GM12878 (cell line): ENCODE measurements around the gene MAML3. TPM values are rescaled to one million over a fixed set of nuclear protein-coding genes. Genes with fewer than 3 reads are reported as not detected.

Experiments used
- ATAC-seq: fragments of 200-7000 bp; cut with Tn5 transposase; 3 replicates; pipeline ENCODE4 v1.9.1; 2020; ENCODE audit warnings: mild to moderate bottlenecking, moderate library complexity
- BruUV-seq: library from RNA; stranded (reverse); fragments of 400-500 nt; replicated peaks from 2 replicates; lab custom pipeline; 2021; lab: Mats Ljungman, UMichigan
- CTCF ChIA-PET: fragments of 300-600 bp; sonication (Branson Sonifier 250); formaldehyde crosslinking; extraction: SDS; loops from one replicate; lab custom pipeline; 2021; ENCODE audit warnings: inconsistent platforms; lab: Yijun Ruan, JAX
- POLR2A ChIA-PET: fragments of 350-600 bp; formaldehyde crosslinking; extraction: SDS; loops from one replicate; lab custom pipeline; 2021; ENCODE audit warnings: inconsistent platforms; lab: Charles Lee
- RAD21 ChIA-PET: fragments of 300-600 bp; sonication (Branson Sonifier 250); formaldehyde crosslinking; loops from one replicate; lab custom pipeline; 2023; ENCODE audit warnings: antibody characterized with exemption; ENCODE audit not compliant: unreplicated experiment; lab: Charles Lee
- SMC1A ChIA-PET: fragments of 300-600 bp; sonication (Branson Sonifier 250); formaldehyde crosslinking; loops from one replicate; lab custom pipeline; 2023; ENCODE audit not compliant: unreplicated experiment, uncharacterized antibody; lab: Charles Lee
- DNase-seq: peaks from one replicate; pipeline ENCODE4 v3.0.0-alpha.2; 2011; ENCODE audit warnings: low read depth, low spot score
- FAIRE-seq: peaks from 3 replicates; lab custom pipeline; 2011; peaks lifted over from hg19 to GRCh38; lab: Jason Lieb, UNC
- H2AFZ ChIP-seq: 2 replicates; pipeline ENCODE4 v1.6.0; 2011; ENCODE audit warnings: low read depth, low read length, control low read depth; ENCODE audit not compliant: control insufficient read depth
- H3K27ac ChIP-seq: 2 replicates; pipeline ENCODE4 v1.5.1; 2011; ENCODE audit warnings: control low read depth; ENCODE audit not compliant: control insufficient read depth, insufficient read depth
- H3K27me3 ChIP-seq, 2 experiments: replicated peaks in 1 of 2; 2 replicates each; pipeline versions ENCODE4 v1.6.0 to v1.6.1; 2011; ENCODE audit warnings: low read length in 1 of 2; ENCODE audit not compliant: control insufficient read depth in 2 of 2, insufficient read depth in 2 of 2
- H3K36me3 ChIP-seq, 2 experiments: 2 replicates each; pipeline ENCODE4 v1.5.1; 2011; ENCODE audit warnings: low read length in 1 of 2; ENCODE audit not compliant: control insufficient read depth in 2 of 2, insufficient read depth in 2 of 2
- H3K4me1 ChIP-seq: 2 replicates; pipeline ENCODE4 v1.6.1; 2011; ENCODE audit warnings: mild to moderate bottlenecking, low read length, moderate library complexity, mixed read lengths; ENCODE audit not compliant: control insufficient read depth, insufficient read depth
- H3K4me2 ChIP-seq: 2 replicates; pipeline ENCODE4 v1.6.0; 2011; ENCODE audit warnings: control low read depth; ENCODE audit not compliant: control insufficient read depth, insufficient read depth
- H3K4me3 ChIP-seq: fragments of 200-600 bp; sonication (generic); 2 replicates; pipeline ENCODE4 v1.5.1; 2016
- H3K79me2 ChIP-seq: 2 replicates; pipeline ENCODE4 v1.6.0; 2011; ENCODE audit warnings: low read length; ENCODE audit not compliant: control insufficient read depth, insufficient read depth
- H3K9ac ChIP-seq: 2 replicates; pipeline ENCODE4 v1.8.0; 2011; ENCODE audit warnings: low read length, control low read depth, mixed read lengths; ENCODE audit not compliant: control insufficient read depth, insufficient read depth
- H3K9me3 ChIP-seq: replicated peaks from 3 replicates; pipeline ENCODE4 v1.5.1; 2011; ENCODE audit warnings: mild to moderate bottlenecking, low read length; ENCODE audit not compliant: control insufficient read depth, insufficient read depth
- H4K20me1 ChIP-seq: 2 replicates; pipeline ENCODE4 v1.6.0; 2011; ENCODE audit not compliant: control insufficient read depth, insufficient read depth
- FOS ChIP-seq: IDR thresholded peaks from 3 replicates; pipeline ENCODE4 v1.6.1; 2011; ENCODE audit warnings: borderline replicate concordance; ENCODE audit not compliant: insufficient read length; ENCODE audit errors: extremely low read depth
- GATAD2B ChIP-seq: fragments of 450-650 bp; conservative IDR thresholded peaks from 2 replicates; pipeline ENCODE4 v1.6.1; 2017; ENCODE audit warnings: low read depth, mild to moderate bottlenecking, moderate library complexity
- HDGF ChIP-seq: fragments of 450-650 bp; IDR thresholded peaks from 2 replicates; pipeline ENCODE4 v1.6.1; 2016; ENCODE audit warnings: antibody characterized with exemption
- KDM1A ChIP-seq: fragments of 200-600 bp; sonication (generic); IDR thresholded peaks from 2 replicates; pipeline ENCODE4 v1.6.1; 2016; ENCODE audit warnings: borderline replicate concordance
- LARP7 ChIP-seq: fragments of 450-650 bp; IDR thresholded peaks from 2 replicates; pipeline ENCODE4 v1.6.1; 2017; ENCODE audit warnings: mild to moderate bottlenecking
- NFXL1 ChIP-seq: fragments of 450-650 bp; IDR thresholded peaks from 2 replicates; pipeline ENCODE4 v1.6.1; 2017; ENCODE audit warnings: antibody characterized with exemption, mild to moderate bottlenecking, borderline replicate concordance
- SUPT20H ChIP-seq: IDR thresholded peaks from 2 replicates; pipeline ENCODE4 v1.6.1; 2011; ENCODE audit warnings: low read depth, mild to moderate bottlenecking, low read length, moderate library complexity, borderline replicate concordance; ENCODE audit not compliant: control insufficient read depth
- SUZ12 ChIP-seq: fragments of 200-600 bp; sonication (generic); IDR thresholded peaks from one replicate; pipeline ENCODE4 v1.6.1; 2018; ENCODE audit warnings: antibody characterized with exemption, mild to moderate bottlenecking; ENCODE audit not compliant: unreplicated experiment
- ZBED1 ChIP-seq: IDR thresholded peaks from 2 replicates; pipeline ENCODE4 v1.6.1; 2016; ENCODE audit warnings: borderline replicate concordance
- ZNF24 ChIP-seq: fragments of 450-650 bp; IDR thresholded peaks from 2 replicates; pipeline ENCODE4 v1.6.1; 2017; ENCODE audit warnings: antibody characterized with exemption, mild to moderate bottlenecking
- ZSCAN29 ChIP-seq: fragments of 450-650 bp; IDR thresholded peaks from 2 replicates; pipeline ENCODE4 v1.6.1; 2017; ENCODE audit warnings: mild to moderate bottlenecking, moderate library complexity
- whole genome bisulfite sequencing: methylation state at CpG from one replicate; pipeline ENCODE4 v1.1.6; 2016; ENCODE audit warnings: low lambda C conversion rate; ENCODE audit not compliant: insufficient replicate concordance, insufficient coverage; ENCODE audit errors: missing lambda C conversion rate; 5-methylcytosine and 5-hydroxymethylcytosine counted together
- in situ Hi-C: fragments of 300-500 bp; cut with MboI; formaldehyde crosslinking; loops from 9 replicates; pipeline ENCODE4 v1.14.3; 2018; ENCODE audit warnings: mixed read lengths
- intact Hi-C: fragments of 100-400 bp; cut with micrococcal nuclease; formaldehyde crosslinking; loops from one replicate; pipeline ENCODE4 v1.14.2; 2022; ENCODE audit not compliant: unreplicated experiment
- polyA plus RNA-seq, 11 experiments: library from polyadenylated mRNA; depleted of rRNA in 4 of 11; unstranded in 6 of 11; stranded (reverse) in 5 of 11; fragments of >200 nt; fragmentation: Nextera tagmentation in 4 of 11; fragmentation: Illumina TruSeq in 1 of 11; extraction: Ambion mirVana in 4 of 11; extraction: Trizol in 1 of 11; gene quantifications; 1 replicate in 1 of 11; 2 replicates in 10 of 11; pipeline versions ENCODE4 v1.2.1 to v1.2.3, GENCODE V29; 2011 to 2016; ENCODE audit warnings: inconsistent platforms in 2 of 11, missing spikeins in 2 of 11, low read depth in 1 of 11
- total RNA-seq, 4 experiments: library from RNA; depleted of rRNA in 3 of 4; stranded (reverse); fragments of >200 nt in 3 of 4; fragmentation: Illumina TruSeq in 1 of 4; extraction: Trizol in 1 of 4; gene quantifications; 2 replicates each; pipeline versions ENCODE4 v1.2.1 to v1.2.3, GENCODE V29; 2013 to 2021
- TF ChIP-seq, protein P1 (sequence below): fragments of 450-650 bp; IDR thresholded peaks from 2 replicates; pipeline ENCODE4 v1.6.1; 2018; ENCODE audit warnings: borderline replicate concordance, mild to moderate bottlenecking; ENCODE audit not compliant: partially characterized antibody
- TF ChIP-seq, protein P2 (sequence below): fragments of 450-650 bp; IDR thresholded peaks from 2 replicates; pipeline ENCODE4 v1.6.1; 2017; ENCODE audit warnings: mild to moderate bottlenecking, moderate library complexity
- TF ChIP-seq, protein P3 (sequence below): fragments of 450-650 bp; conservative IDR thresholded peaks from 2 replicates; pipeline ENCODE4 v1.6.1; 2017; ENCODE audit warnings: mild to moderate bottlenecking, moderate library complexity

The MAML3 gene
- total and polyA plus RNA-seq, 10 of the 15 experiments (the other 5 are each of a cell fraction or from before 2014, with no cell fraction given) = under 0.01 to 0.53 (median 0.06) TPM; not detected in 2

DNA sequence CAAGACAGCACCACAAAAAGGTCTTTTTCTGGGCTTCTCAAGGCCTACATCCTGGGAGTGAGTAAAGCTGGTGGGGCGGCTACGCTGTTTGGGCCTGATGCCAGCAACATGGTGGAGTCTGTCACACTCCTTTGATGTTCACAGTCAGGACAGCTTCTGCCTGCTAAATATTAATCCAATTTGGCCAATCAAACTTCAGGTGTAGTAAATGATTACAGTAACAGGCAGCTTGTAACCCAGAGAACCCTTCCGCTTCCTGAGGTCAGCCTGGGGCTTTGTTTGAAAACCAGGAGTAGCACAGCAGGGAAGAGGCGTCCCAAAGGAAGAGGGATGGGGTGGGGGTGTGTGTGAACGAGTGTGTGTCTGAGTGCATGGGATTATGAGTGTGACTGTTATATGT lies 220.4 kb downstream of the MAML3 start (continued):
- no peak for TF ChIP-seq SUZ12
- no peak for TF ChIP-seq HDGF
- no peak for TF ChIP-seq FOS
- TF ChIP-seq ZSCAN29 = no peak

DNA sequence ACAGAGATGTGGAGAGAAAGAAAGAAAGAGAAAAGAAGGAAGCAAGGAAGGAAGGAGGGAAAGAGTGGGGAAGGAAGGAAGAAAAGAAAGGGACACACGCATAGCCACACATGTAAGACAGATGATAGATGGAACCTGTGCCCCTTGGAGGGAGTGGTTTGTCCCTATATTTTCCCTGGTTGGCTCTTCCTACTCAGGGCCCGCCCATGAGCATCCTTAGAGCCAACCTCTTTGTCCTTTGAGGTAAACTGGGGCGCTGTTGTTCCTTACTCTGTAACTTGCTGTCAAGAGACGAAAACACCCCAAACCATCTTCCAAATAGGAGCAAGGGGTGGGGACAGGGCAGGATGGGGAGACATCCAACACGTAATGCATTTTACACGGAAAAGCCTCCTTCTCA lies 220.9 kb downstream of the MAML3 start:
- WGBS = 39% methylated on average over 6 of the region's 6 CpGs
- CTCF ChIA-PET = no interaction called here
- TF ChIP-seq LARP7 (no peak), SUPT20H (no peak), ZBED1 (no peak), GATAD2B (no peak), NFXL1 (no peak), ZNF24 (no peak), KDM1A (no peak)
- TF ChIP-seq, protein P1, sequence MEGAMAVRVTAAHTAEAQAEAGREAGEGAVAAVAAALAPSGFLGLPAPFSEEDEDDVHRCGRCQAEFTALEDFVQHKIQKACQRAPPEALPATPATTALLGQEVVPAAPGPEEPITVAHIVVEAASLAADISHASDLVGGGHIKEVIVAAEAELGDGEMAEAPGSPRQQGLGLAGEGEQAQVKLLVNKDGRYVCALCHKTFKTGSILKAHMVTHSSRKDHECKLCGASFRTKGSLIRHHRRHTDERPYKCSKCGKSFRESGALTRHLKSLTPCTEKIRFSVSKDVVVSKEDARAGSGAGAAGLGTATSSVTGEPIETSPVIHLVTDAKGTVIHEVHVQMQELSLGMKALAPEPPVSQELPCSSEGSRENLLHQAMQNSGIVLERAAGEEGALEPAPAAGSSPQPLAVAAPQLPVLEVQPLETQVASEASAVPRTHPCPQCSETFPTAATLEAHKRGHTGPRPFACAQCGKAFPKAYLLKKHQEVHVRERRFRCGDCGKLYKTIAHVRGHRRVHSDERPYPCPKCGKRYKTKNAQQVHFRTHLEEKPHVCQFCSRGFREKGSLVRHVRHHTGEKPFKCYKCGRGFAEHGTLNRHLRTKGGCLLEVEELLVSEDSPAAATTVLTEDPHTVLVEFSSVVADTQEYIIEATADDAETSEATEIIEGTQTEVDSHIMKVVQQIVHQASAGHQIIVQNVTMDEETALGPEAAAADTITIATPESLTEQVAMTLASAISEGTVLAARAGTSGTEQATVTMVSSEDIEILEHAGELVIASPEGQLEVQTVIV = no peak
- TF ChIP-seq, protein P2, sequence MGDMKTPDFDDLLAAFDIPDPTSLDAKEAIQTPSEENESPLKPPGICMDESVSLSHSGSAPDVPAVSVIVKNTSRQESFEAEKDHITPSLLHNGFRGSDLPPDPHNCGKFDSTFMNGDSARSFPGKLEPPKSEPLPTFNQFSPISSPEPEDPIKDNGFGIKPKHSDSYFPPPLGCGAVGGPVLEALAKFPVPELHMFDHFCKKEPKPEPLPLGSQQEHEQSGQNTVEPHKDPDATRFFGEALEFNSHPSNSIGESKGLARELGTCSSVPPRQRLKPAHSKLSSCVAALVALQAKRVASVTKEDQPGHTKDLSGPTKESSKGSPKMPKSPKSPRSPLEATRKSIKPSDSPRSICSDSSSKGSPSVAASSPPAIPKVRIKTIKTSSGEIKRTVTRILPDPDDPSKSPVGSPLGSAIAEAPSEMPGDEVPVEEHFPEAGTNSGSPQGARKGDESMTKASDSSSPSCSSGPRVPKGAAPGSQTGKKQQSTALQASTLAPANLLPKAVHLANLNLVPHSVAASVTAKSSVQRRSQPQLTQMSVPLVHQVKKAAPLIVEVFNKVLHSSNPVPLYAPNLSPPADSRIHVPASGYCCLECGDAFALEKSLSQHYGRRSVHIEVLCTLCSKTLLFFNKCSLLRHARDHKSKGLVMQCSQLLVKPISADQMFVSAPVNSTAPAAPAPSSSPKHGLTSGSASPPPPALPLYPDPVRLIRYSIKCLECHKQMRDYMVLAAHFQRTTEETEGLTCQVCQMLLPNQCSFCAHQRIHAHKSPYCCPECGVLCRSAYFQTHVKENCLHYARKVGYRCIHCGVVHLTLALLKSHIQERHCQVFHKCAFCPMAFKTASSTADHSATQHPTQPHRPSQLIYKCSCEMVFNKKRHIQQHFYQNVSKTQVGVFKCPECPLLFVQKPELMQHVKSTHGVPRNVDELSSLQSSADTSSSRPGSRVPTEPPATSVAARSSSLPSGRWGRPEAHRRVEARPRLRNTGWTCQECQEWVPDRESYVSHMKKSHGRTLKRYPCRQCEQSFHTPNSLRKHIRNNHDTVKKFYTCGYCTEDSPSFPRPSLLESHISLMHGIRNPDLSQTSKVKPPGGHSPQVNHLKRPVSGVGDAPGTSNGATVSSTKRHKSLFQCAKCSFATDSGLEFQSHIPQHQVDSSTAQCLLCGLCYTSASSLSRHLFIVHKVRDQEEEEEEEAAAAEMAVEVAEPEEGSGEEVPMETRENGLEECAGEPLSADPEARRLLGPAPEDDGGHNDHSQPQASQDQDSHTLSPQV = no peak
- TF ChIP-seq, protein P3, sequence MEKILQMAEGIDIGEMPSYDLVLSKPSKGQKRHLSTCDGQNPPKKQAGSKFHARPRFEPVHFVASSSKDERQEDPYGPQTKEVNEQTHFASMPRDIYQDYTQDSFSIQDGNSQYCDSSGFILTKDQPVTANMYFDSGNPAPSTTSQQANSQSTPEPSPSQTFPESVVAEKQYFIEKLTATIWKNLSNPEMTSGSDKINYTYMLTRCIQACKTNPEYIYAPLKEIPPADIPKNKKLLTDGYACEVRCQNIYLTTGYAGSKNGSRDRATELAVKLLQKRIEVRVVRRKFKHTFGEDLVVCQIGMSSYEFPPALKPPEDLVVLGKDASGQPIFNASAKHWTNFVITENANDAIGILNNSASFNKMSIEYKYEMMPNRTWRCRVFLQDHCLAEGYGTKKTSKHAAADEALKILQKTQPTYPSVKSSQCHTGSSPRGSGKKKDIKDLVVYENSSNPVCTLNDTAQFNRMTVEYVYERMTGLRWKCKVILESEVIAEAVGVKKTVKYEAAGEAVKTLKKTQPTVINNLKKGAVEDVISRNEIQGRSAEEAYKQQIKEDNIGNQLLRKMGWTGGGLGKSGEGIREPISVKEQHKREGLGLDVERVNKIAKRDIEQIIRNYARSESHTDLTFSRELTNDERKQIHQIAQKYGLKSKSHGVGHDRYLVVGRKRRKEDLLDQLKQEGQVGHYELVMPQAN = no peak

More for the DNA sequence above, 220.9 kb downstream of the MAML3 start:
- Histone ChIP-seq H4K20me1 (no peaks in the 10 kb centered on the region), H3K4me1 (no peaks in the 10 kb centered on the region), H2AFZ (no peak overlapping the region), H3K4me3 (no peak overlapping the region), H3K27me3 (no peaks in the 10 kb centered on the region), H3K79me2 (no peaks in the 10 kb centered on the region), H3K27ac (no peak overlapping the region), H3K9me3 (no peaks in the 10 kb centered on the region), H3K9ac (no peak overlapping the region), H3K36me3 (no peaks in the 10 kb centered on the region), H3K4me2 (no peak overlapping the region)
- no TSS peak for BruUV-seq
- no peak for ATAC-seq
- ChIA-PET RAD21 (no interaction called here), SMC1A (no interaction called here), POLR2A (no interaction called here)
- in situ Hi-C loops (no loop called here), intact Hi-C loops (no loop called here)
- no peak for FAIRE-seq
- DNase-seq = no peak
